ENCODE results near the gene NME7. TPM values are rescaled to one million over a fixed set of nuclear protein-coding genes. Genes with fewer than 3 reads are reported as not detected.

Gene NME7
- total RNA-seq, 1 experiment from 2014 or later = 9.0 TPM

- Histone ChIP-seq H3K4me3 (ENCODE audit: low read depth, low read length) (no peak overlapping the region), H3K27me3 (replicated peaks; ENCODE audit: control insufficient read depth, insufficient read depth, low read length) (no peaks in the 10 kb centered on the region), H3K36me3 (ENCODE audit: control insufficient read depth, insufficient read depth, low read length) (no peaks in the 10 kb centered on the region), H3K9me3 (no peaks in the 10 kb centered on the region), H3K4me1 (no peaks in the 10 kb centered on the region)
- POLR2A ChIA-PET = no interaction called here
- Mint-ChIP-seq H3K4me1 (ENCODE audit: low read depth, unreplicated experiment) (no peaks in the 10 kb centered on the region), H3K36me3 (ENCODE audit: insufficient read depth, unreplicated experiment) (no peaks in the 10 kb centered on the region), H3K9me3 (ENCODE audit: unreplicated experiment) (no peaks in the 10 kb centered on the region), H3K4me3 (ENCODE audit: unreplicated experiment) (no peak overlapping the region), H3K27ac (ENCODE audit: unreplicated experiment) (no peak overlapping the region), H3K27me3 (ENCODE audit: insufficient read depth, unreplicated experiment) (no peaks in the 10 kb centered on the region)
- no peak for TF ChIP-seq CTCF (IDR thresholded peaks at IDR 0.05; ENCODE audit: insufficient read depth in 1 of 2, low read depth in 1 of 2, low read length in 1 of 2, severe bottlenecking in 1 of 2, unreplicated experiment in 1 of 2)
- CTCF ChIA-PET = no interaction called here
- intact Hi-C loops (cut with micrococcal nuclease; ENCODE audit: unreplicated experiment) = no loop called here
- DNase-seq = no peak
- no TSS peak for BruUV-seq (replicated peaks)
Observed at GRCh38 chr1:169240449-169241232, 127.0 kb downstream of the NME7 start.

- Histone ChIP-seq H3K4me3 (ENCODE audit: low read depth, low read length) (no peak overlapping the region), H3K27me3 (replicated peaks; ENCODE audit: control insufficient read depth, insufficient read depth, low read length) (no peaks in the 10 kb centered on the region), H3K9me3 (no peaks in the 10 kb centered on the region), H3K36me3 (ENCODE audit: control insufficient read depth, insufficient read depth, low read length) (no peaks in the 10 kb centered on the region), H3K4me1 (no peaks in the 10 kb centered on the region)
- no peaks in the 10 kb centered on the region for H3K9me3 Mint-ChIP-seq (ENCODE audit: unreplicated experiment)
- ChIA-PET POLR2A (no interaction called here), CTCF (no interaction called here)
- no peaks in the 10 kb centered on the region for H3K36me3 Mint-ChIP-seq (ENCODE audit: insufficient read depth, unreplicated experiment)
- H3K27ac Mint-ChIP-seq (ENCODE audit: unreplicated experiment) = no peak overlapping the region
- no peak for TF ChIP-seq CTCF (IDR thresholded peaks at IDR 0.05; ENCODE audit: insufficient read depth in 1 of 2, low read depth in 1 of 2, low read length in 1 of 2, severe bottlenecking in 1 of 2, unreplicated experiment in 1 of 2)
- H3K4me1 Mint-ChIP-seq (ENCODE audit: low read depth, unreplicated experiment) = no peaks in the 10 kb centered on the region
- no TSS peak for BruUV-seq (replicated peaks)
- H3K4me3 Mint-ChIP-seq (ENCODE audit: unreplicated experiment) = no peak overlapping the region
- H3K27me3 Mint-ChIP-seq (ENCODE audit: insufficient read depth, unreplicated experiment) = no peaks in the 10 kb centered on the region
- intact Hi-C loops (cut with micrococcal nuclease; ENCODE audit: unreplicated experiment) = no loop called here
- DNase-seq = no peak
Observed at GRCh38 chr1:169236880-169237279, 130.7 kb downstream of the NME7 start.

- no peak for TF ChIP-seq CTCF (IDR thresholded peaks at IDR 0.05; ENCODE audit: insufficient read depth in 1 of 2, low read depth in 1 of 2, low read length in 1 of 2, severe bottlenecking in 1 of 2, unreplicated experiment in 1 of 2)
- no peaks in the 10 kb centered on the region for H3K36me3 ChIP-seq (ENCODE audit: control insufficient read depth, insufficient read depth, low read length)
- Mint-ChIP-seq H3K9me3 (ENCODE audit: unreplicated experiment) (no peaks in the 10 kb centered on the region), H3K27ac (ENCODE audit: unreplicated experiment) (no peak overlapping the region), H3K4me3 (ENCODE audit: unreplicated experiment) (no peak overlapping the region), H3K27me3 (ENCODE audit: insufficient read depth, unreplicated experiment) (no peaks in the 10 kb centered on the region), H3K36me3 (ENCODE audit: insufficient read depth, unreplicated experiment) (no peaks in the 10 kb centered on the region), H3K4me1 (ENCODE audit: low read depth, unreplicated experiment) (no peaks in the 10 kb centered on the region)
- BruUV-seq (replicated peaks) = no TSS peak
- H3K4me1 ChIP-seq = no peaks in the 10 kb centered on the region
- H3K4me3 ChIP-seq (ENCODE audit: low read depth, low read length) = no peak overlapping the region
- DNase-seq = no peak
- ChIA-PET CTCF (no interaction called here), POLR2A (no interaction called here)
- H3K9me3 ChIP-seq = no peaks in the 10 kb centered on the region
- no peaks in the 10 kb centered on the region for H3K27me3 ChIP-seq (replicated peaks; ENCODE audit: control insufficient read depth, insufficient read depth, low read length)
- intact Hi-C loops (cut with micrococcal nuclease; ENCODE audit: unreplicated experiment) = no loop called here
Observed at GRCh38 chr1:169236143-169236542, 131.5 kb downstream of the NME7 start.
